Measurements from ENCODE around the gene SPINK9. TPM values are rescaled to one million over a fixed set of nuclear protein-coding genes. Genes with fewer than 3 reads are reported as not detected.

The SPINK9 gene
- total RNA-seq, 4 donors from 2014 or later: not detected

DNA sequence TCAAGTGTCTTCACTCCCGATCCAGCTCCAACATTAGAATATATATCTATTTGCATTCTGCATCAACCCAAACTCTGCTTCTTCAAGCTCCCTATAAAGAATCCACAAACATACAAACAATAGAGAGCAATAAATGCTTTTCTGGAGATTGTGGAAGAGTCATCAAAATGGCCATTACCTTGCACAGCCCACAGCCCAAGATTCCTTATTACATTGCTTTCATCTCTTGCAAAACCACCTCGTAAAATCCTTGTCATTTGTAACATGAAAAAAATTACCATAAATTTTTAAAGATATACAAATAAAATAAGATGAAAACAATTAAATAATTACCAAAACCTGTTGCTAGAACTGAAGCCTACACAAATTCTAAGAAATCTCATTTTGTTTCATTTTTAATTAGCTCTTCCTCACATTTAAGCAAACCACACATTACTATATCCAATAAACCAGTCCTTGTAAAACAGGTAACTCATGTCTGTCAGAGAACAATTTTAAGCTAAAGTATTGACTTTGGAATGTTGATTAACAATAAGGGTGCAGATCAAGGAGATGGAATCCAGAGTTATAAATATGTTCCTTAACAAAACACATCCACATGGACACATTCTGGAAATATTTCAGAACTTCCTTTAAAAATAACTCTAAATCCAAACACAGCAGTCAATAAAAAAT lies 7.1 kb downstream of the SPINK9 start:
- ATAC-seq (ENCODE audit: low FRiP score): no peak
- no peak for TF ChIP-seq CTCF (IDR thresholded peaks at IDR 0.05)
- no peak for DNase-seq (ENCODE audit: low spot score)

- ATAC-seq (ENCODE audit: low FRiP score) (no peak), DNase-seq (ENCODE audit: low spot score) (no peak)
- TF ChIP-seq CTCF (IDR thresholded peaks at IDR 0.05): no peak
Observed at GRCh38 chr5:148343046-148343407, 7.7 kb downstream of the SPINK9 start.

GRCh38 chr5:148343603-148344487 lies 8.5 kb downstream of the SPINK9 start:
- no peak for TF ChIP-seq CTCF (IDR thresholded peaks at IDR 0.05)
- DNase-seq (ENCODE audit: low spot score): no peak
- no peak for ATAC-seq (ENCODE audit: low FRiP score)

DNA sequence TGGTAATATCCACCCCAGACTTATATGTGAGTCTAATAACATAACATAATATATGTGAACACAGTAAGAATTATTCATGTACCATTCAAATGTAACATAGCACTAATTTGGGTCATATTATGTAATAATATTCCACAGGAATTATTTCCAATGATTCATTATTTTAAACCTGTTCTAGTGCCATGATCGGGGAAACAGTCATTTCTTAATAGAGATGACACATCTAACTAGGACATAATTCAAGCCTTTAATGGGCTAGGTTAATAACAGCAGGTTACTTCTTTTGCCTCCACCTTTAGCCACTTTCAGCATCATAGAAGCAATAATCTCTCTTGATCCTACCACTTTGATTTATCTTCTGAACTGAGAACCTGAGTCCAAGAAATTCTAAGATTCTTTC lies 12.3 kb downstream of the SPINK9 start:
- DNase-seq (ENCODE audit: low spot score) (no peak), ATAC-seq (ENCODE audit: low FRiP score) (no peak)
- TF ChIP-seq CTCF (IDR thresholded peaks at IDR 0.05): no peak

GRCh38 chr5:148352696-148353095 lies 17.3 kb downstream of the SPINK9 start:
- no peak for ATAC-seq (ENCODE audit: low FRiP score)

GRCh38 chr5:148353634-148354033 lies 18.3 kb downstream of the SPINK9 start:
- no peak for ATAC-seq (ENCODE audit: low FRiP score)
- TF ChIP-seq CTCF (IDR thresholded peaks at IDR 0.05): no peak
- DNase-seq (ENCODE audit: low spot score): no peak

More at GRCh38 chr5:148352696-148353095, 17.3 kb downstream of the SPINK9 start:
- no peak for DNase-seq (ENCODE audit: low spot score)
- TF ChIP-seq CTCF (IDR thresholded peaks at IDR 0.05): no peak
